Jurkat, Clone E6-1 (cell line): ENCODE measurements around the gene AKT1.
A peak's percentile ranks its signal among the peaks of the same experiment; 100 is the strongest.

Experiments used
- DNase-seq: peaks from one replicate; pipeline ENCODE4 v3.0.0-alpha.2; 2011; ENCODE audit warnings: low read depth, low spot score
- H3K4me3 ChIP-seq: 2 replicates; pipeline ENCODE4 v1.5.1; 2011; ENCODE audit warnings: mild to moderate bottlenecking, low read length, control low read depth, moderate library complexity

AKT1 gene

GRCh38 chr14:104788873-104789663, 6.5 kb downstream of the AKT1 start:
- no peak overlapping the region for H3K4me3 ChIP-seq
- no peak for DNase-seq

- no peak overlapping the region for H3K4me3 ChIP-seq
- no peak for DNase-seq
Measured at GRCh38 chr14:104788161-104788818, 7.3 kb downstream of the AKT1 start.

- no peak for DNase-seq
- H3K4me3 ChIP-seq, result no peak overlapping the region
Measured at GRCh38 chr14:104787736-104788135, 7.8 kb downstream of the AKT1 start.

GRCh38 chr14:104786726-104787675, 8.5 kb downstream of the AKT1 start:
- DNase-seq, result no peak
- H3K4me3 ChIP-seq, result no peak overlapping the region

GRCh38 chr14:104786091-104786586, 9.4 kb downstream of the AKT1 start:
- H3K4me3 ChIP-seq, result no peak overlapping the region
- DNase-seq, result peak; percentile 46

- DNase-seq, result no peak
- H3K4me3 ChIP-seq, result no peak overlapping the region
Measured at GRCh38 chr14:104785708-104786080, 9.9 kb downstream of the AKT1 start.

- DNase-seq, result no peak
- no peak overlapping the region for H3K4me3 ChIP-seq
Measured at GRCh38 chr14:104784846-104785707, 10.5 kb downstream of the AKT1 start.

- no peak for DNase-seq
- H3K4me3 ChIP-seq, result no peak overlapping the region
Measured at GRCh38 chr14:104784218-104784568, 11.4 kb downstream of the AKT1 start.

GRCh38 chr14:104783484-104784217, 11.9 kb downstream of the AKT1 start:
- DNase-seq, result no peak
- no peak overlapping the region for H3K4me3 ChIP-seq

GRCh38 chr14:104782808-104783139, 12.8 kb downstream of the AKT1 start:
- H3K4me3 ChIP-seq, result no peak overlapping the region
- DNase-seq, result no peak

GRCh38 chr14:104782086-104782807, 13.3 kb downstream of the AKT1 start:
- DNase-seq, result no peak

GRCh38 chr14:104781271-104782077, 14.1 kb downstream of the AKT1 start:
- no peak overlapping the region for H3K4me3 ChIP-seq
- DNase-seq, result no peak

More at GRCh38 chr14:104782086-104782807, 13.3 kb downstream of the AKT1 start:
- no peak overlapping the region for H3K4me3 ChIP-seq

GRCh38 chr14:104780513-104781030, 15.0 kb downstream of the AKT1 start:
- no peak overlapping the region for H3K4me3 ChIP-seq
- DNase-seq, result no peak

- H3K4me3 ChIP-seq, result no peak overlapping the region
- DNase-seq, result no peak
Measured at GRCh38 chr14:104779776-104780512, 15.6 kb downstream of the AKT1 start.

GRCh38 chr14:104778694-104779331, 16.7 kb downstream of the AKT1 start:
- no peak for DNase-seq
- H3K4me3 ChIP-seq, result no peak overlapping the region
